Loucy (cell line): Measurements from ENCODE around the gene DLX3.

Source experiments
- EZH2phosphoT487 ChIP-seq: fragments of 200-600 bp; IDR thresholded peaks from 2 replicates; pipeline ENCODE4 v1.6.1; 2018; ENCODE audit warnings: antibody characterized with exemption, mild to moderate bottlenecking, moderate library complexity, borderline replicate concordance
- TF ChIP-seq, protein P1 (sequence below): fragments of 200-600 bp; sonication (generic); conservative IDR thresholded peaks from 2 replicates; pipeline ENCODE4 v1.5.1; 2014; ENCODE audit warnings: mild to moderate bottlenecking, antibody characterized with exemption, low read length

DNA sequence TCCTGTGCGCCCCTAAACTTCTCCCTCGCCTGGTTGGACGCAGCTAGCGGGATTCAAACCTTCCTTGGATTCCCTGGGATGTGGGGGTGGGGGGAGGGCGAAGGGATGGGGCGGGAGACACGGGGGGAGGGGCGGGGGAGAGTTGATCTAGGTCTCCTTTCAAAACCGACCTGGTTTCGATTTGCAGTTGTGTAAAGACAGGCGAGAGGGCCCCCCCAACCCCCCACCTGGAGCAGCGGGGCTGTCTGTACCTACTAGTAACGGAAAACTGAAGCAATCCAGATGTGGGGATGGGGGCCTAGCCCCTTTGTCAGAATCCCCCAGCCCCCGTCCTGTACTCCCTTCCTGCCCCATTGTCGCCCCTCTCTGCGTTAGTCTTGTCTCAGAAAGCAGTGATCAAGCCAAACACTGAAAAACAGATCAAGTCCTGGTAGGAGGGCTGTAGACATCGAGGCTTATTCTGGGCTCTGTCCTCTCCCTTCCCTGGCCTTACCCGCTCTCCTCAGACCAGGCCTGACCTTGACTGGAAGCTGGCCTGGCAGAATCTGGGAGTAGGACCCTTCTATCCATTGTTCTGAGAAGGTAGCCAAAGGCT lies 25.1 kb downstream of the DLX3 start:
- TF ChIP-seq, protein P1, sequence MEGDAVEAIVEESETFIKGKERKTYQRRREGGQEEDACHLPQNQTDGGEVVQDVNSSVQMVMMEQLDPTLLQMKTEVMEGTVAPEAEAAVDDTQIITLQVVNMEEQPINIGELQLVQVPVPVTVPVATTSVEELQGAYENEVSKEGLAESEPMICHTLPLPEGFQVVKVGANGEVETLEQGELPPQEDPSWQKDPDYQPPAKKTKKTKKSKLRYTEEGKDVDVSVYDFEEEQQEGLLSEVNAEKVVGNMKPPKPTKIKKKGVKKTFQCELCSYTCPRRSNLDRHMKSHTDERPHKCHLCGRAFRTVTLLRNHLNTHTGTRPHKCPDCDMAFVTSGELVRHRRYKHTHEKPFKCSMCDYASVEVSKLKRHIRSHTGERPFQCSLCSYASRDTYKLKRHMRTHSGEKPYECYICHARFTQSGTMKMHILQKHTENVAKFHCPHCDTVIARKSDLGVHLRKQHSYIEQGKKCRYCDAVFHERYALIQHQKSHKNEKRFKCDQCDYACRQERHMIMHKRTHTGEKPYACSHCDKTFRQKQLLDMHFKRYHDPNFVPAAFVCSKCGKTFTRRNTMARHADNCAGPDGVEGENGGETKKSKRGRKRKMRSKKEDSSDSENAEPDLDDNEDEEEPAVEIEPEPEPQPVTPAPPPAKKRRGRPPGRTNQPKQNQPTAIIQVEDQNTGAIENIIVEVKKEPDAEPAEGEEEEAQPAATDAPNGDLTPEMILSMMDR: no peak
- no peak for TF ChIP-seq EZH2phosphoT487
